Astrocyte (in vitro differentiated cells and primary cell): Measurements from ENCODE around the gene PTPN9.
"Not testable (repeated sequence)": the region's sequence is repeated elsewhere in the genome, so short reads cannot be mapped to it uniquely, and the experiment has no call there.

Experiments used
- CTCF ChIP-seq: IDR thresholded peaks from 2 replicates; pipeline ENCODE4 v1.5.1; 2011; ENCODE audit warnings: low read depth, mild to moderate bottlenecking, inconsistent platforms, low read length, moderate library complexity; ENCODE audit not compliant: insufficient read depth
- EZH2 ChIP-seq: IDR thresholded peaks from 2 replicates; pipeline ENCODE4 v1.6.1; 2012; ENCODE audit warnings: mild to moderate bottlenecking, low read length, inconsistent platforms; ENCODE audit not compliant: insufficient read depth

GRCh38 chr15:75525756-75526155 lies 53.4 kb downstream of the PTPN9 start:
- TF ChIP-seq EZH2, CTCF: not testable (repeated sequence)
